ENCODE measurements around the gene GRK1. TPM values are rescaled to one million over a fixed set of nuclear protein-coding genes. Genes with fewer than 3 reads are reported as not detected.

GRK1 gene
- total and polyA plus RNA-seq, 11 donors = 0.08 to 1.3 (median 0.16) TPM; not detected in 3

DNA sequence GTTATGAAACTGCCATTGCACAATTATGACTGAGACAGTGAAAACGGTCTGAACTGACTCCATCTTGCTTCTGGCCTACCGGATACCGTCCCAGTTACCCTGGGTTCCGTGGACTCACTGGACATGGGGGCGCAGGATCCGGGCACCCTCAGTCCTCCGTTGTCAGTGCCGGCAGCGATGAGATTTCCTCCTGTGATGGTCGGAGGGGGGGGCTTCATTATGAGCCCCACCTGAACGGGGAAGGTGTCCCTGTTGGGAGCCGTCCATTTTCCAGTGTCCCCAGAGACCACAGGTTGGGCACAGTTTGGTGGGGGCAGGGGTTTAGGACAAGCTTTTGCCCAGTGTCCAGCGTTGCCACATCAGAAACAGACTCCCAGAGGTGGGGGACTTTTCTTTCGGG is 115.5 kb downstream of the GRK1 start:
- ATAC-seq (no peak), DNase-seq (peak in 1 of 5 donors; percentile 8)
- H3K4me3 ChIP-seq = no peak overlapping the region
- no peaks in the 10 kb centered on the region for H3K27me3 ChIP-seq
- no peaks in the 10 kb centered on the region for H3K9me3 ChIP-seq
- peaks cover 0 to 3% (median 0%) of the 10 kb centered on the region in 9 donors for H3K36me3 ChIP-seq
- WGBS, 4 donors = 80 to 85% (median 83%) methylated on average over 12 to 14 of the region's 14 CpGs
- intact Hi-C loops (cut with DNase I) = no loop called here
- no peak overlapping the region for H3K27ac ChIP-seq
- no peak for TF ChIP-seq POLR2A (IDR thresholded peaks at IDR 0.05)
- TF ChIP-seq, protein P1, sequence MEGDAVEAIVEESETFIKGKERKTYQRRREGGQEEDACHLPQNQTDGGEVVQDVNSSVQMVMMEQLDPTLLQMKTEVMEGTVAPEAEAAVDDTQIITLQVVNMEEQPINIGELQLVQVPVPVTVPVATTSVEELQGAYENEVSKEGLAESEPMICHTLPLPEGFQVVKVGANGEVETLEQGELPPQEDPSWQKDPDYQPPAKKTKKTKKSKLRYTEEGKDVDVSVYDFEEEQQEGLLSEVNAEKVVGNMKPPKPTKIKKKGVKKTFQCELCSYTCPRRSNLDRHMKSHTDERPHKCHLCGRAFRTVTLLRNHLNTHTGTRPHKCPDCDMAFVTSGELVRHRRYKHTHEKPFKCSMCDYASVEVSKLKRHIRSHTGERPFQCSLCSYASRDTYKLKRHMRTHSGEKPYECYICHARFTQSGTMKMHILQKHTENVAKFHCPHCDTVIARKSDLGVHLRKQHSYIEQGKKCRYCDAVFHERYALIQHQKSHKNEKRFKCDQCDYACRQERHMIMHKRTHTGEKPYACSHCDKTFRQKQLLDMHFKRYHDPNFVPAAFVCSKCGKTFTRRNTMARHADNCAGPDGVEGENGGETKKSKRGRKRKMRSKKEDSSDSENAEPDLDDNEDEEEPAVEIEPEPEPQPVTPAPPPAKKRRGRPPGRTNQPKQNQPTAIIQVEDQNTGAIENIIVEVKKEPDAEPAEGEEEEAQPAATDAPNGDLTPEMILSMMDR (IDR thresholded peaks at IDR 0.05) = no peak
- no peaks in the 10 kb centered on the region for H3K4me1 ChIP-seq

DNA sequence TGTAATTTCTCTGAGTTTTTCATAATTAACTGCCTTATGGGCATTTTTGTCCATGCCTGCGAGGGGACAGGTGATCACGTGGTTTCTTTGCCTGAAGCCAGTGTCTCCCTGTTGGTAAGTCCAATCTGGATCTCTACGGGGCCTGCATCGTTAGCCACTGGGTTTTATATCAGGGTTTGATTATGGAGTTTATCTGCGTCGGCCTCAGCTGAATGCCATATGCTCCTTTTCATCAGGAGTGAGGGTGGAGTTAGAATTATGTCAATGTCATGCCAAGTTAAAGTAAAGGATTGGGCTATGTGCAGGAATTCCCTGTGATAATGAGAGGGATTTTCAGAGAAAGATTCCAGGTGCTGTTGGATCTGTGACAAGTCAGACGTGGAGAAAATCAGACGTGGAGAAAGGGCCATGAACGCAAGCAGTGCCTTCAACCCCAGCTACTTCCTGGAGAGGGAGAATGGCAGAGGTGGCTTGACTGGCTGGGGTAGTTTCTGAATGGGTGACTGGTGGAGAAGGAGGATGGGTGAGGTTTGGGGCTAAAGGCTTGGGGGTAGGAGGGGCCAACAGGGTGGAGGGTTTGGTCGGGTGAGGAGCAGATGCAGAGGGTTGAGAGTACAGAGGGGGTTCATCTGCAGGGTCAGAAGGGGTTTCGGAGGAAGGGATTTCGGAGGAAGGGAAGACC is 116.3 kb downstream of the GRK1 start:
- no peak for TF ChIP-seq POLR2A (IDR thresholded peaks at IDR 0.05)
- WGBS, 4 donors = 74 to 77% (median 76%) methylated on average over 12 of the region's 12 CpGs
- Histone ChIP-seq H3K27ac (no peak overlapping the region), H3K4me1 (no peaks in the 10 kb centered on the region), H3K9me3 (no peaks in the 10 kb centered on the region), H3K36me3 (peaks cover 0 to 3% (median 0%) of the 10 kb centered on the region in 9 donors), H3K27me3 (no peaks in the 10 kb centered on the region), H3K4me3 (no peak overlapping the region)
- peak in 2 of 5 donors; percentile 6 to 18 for DNase-seq
- intact Hi-C loops (cut with DNase I) = no loop called here
- no peak for ATAC-seq

DNA sequence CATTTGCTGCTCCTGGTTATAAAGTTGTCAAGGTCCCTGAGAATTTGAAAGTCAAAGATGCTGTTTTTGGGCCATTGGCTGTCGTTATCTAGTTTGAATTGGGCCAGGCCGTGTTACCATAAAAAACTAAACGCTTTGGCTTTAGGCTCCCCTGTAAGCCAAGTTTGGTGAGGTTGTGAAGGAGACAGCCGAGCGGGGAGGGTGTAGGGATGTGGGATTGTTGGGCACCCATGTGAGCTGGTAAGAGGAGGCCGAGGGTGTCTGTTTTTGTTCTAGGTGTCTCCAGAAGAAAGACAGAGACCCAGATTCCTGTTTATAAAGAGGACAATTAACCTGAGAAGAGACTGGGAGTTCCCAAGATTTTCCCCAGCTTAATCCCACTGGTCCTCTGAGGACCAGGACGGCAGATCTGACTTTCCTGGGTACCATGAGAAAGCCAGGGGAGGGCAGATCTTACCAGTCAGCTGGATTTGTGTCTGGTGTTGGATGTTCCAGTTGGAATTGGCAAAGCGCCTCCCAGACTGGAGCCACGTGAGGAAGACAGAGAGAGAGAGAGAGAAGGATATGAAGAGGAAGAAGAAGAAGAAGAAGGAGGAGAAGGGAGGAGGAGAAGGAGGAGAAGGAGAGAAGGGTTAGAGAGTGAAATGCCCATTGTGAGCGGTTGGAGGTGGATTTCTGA is 117.1 kb downstream of the GRK1 start:
- DNase-seq (no peak), ATAC-seq (no peak)
- H3K9me3 ChIP-seq = no peaks in the 10 kb centered on the region
- TF ChIP-seq, protein P1 (IDR thresholded peaks at IDR 0.05) = no peak
- no peak for TF ChIP-seq POLR2A (IDR thresholded peaks at IDR 0.05)
- peaks cover 0 to 3% (median 0%) of the 10 kb centered on the region in 9 donors for H3K36me3 ChIP-seq
- no peak overlapping the region for H3K27ac ChIP-seq
- H3K27me3 ChIP-seq = no peaks in the 10 kb centered on the region
- 82 to 86% (median 84%) methylated on average over 10 of the region's 10 CpGs for WGBS, 4 donors
- no peaks in the 10 kb centered on the region for H3K4me1 ChIP-seq
- no peak overlapping the region for H3K4me3 ChIP-seq
- intact Hi-C loops (cut with DNase I) = no loop called here

DNA sequence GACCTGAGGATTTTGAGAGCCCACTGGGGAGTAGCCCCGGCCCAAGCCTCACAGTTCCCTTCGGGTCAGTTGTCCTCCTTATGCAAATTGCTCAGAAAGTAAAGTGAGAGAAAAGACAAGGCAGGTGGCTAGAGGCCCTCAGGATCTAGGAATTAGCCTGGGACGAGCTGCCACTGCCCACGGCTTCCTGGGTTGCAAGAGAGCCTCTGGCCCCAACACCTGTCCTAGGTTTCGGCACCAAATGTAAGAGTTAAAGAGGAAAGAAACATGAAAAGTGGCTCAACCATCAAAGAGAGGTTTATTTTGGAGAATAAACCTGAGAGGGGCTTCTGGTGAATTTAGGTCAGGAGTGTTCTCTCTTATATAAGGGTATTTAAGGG is 117.6 kb downstream of the GRK1 start:
- intact Hi-C loops (cut with DNase I) = no loop called here
- WGBS, 4 donors = 79 to 91% (median 81%) methylated on average over 4 to 5 of the region's 5 CpGs
- no peaks in the 10 kb centered on the region for H3K9me3 ChIP-seq
- no peak for DNase-seq
- no peaks in the 10 kb centered on the region for H3K27me3 ChIP-seq
- TF ChIP-seq, protein P1 (IDR thresholded peaks at IDR 0.05) = no peak
- no peak overlapping the region for H3K4me3 ChIP-seq
- H3K36me3 ChIP-seq = peaks cover 0 to 3% (median 0%) of the 10 kb centered on the region in 9 donors
- H3K27ac ChIP-seq = no peak overlapping the region
- H3K4me1 ChIP-seq = no peaks in the 10 kb centered on the region
- no peak for ATAC-seq

Measured in heart left ventricle (tissue), 16 donors.